ENCODE data around the gene UBE2E1.

UBE2E1 gene

GRCh38 chr3:23932571-23932970 lies 126.8 kb downstream of the UBE2E1 start:
- H4K20me1 ChIP-seq (ENCODE audit: insufficient read depth, low read length, poor library complexity, severe bottlenecking), result no peaks in the 10 kb centered on the region
- no peak overlapping the region for H3K4me3 ChIP-seq (ENCODE audit: low read length, poor library complexity, severe bottlenecking)
- H3K9ac ChIP-seq (ENCODE audit: low read depth, low read length, poor library complexity, severe bottlenecking), result no peak overlapping the region
- peaks cover 6% of the 10 kb centered on the region for H3K4me1 ChIP-seq (ENCODE audit: insufficient read depth, low read length, poor library complexity, severe bottlenecking)
- H3K79me2 ChIP-seq (ENCODE audit: insufficient read depth, low read length), result no peaks in the 10 kb centered on the region
- H3K27me3 ChIP-seq (ENCODE audit: insufficient read depth, low read length, poor library complexity, severe bottlenecking), result no peaks in the 10 kb centered on the region
- H3K4me2 ChIP-seq (ENCODE audit: low read depth, low read length, poor library complexity, severe bottlenecking), result no peak overlapping the region
- peak overlapping the region; percentile 23; the same call in 1 of the 2 replicates for H2AFZ ChIP-seq (ENCODE audit: low read length)
- H3K9me3 ChIP-seq (ENCODE audit: insufficient read depth, low read depth, low read length), result no peaks in the 10 kb centered on the region
- H3K9me2 ChIP-seq (replicated peaks; ENCODE audit: low read depth, low read length), result no peaks in the 10 kb centered on the region
- TF ChIP-seq EZH2phosphoT487 (IDR thresholded peaks at IDR 0.05; ENCODE audit: borderline replicate concordance), result no peak
- TF ChIP-seq CTCF (conservative IDR thresholded peaks at IDR 0.05; ENCODE audit: low read length), result no peak
- H3F3A ChIP-seq (ENCODE audit: low read depth), result no peaks in the 10 kb centered on the region
- H3K36me3 ChIP-seq (ENCODE audit: insufficient read depth, low read length), result no peaks in the 10 kb centered on the region

DNA sequence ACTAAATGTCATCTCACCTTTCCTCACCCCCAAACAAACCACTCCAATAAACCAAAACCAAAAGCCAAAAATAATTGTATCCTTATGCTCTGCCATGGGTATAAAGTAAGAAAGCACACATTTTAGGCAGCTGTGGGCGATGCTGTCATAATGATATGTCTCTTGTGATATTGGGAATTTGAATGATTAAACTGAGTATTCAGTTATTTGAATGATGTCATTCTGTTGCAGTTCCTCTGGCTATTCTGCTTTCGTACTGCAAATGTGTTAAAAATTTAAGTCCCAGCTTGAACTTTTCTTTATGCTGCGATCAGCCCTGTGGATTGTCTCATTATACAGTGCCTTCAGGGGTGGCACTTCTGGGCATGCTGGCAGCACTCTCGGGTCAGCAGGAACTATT lies 128.5 kb downstream of the UBE2E1 start:
- no peaks in the 10 kb centered on the region for H3K36me3 ChIP-seq (ENCODE audit: insufficient read depth, low read length)
- no peak overlapping the region for H3K4me2 ChIP-seq (ENCODE audit: low read depth, low read length, poor library complexity, severe bottlenecking)

GRCh38 chr3:23937296-23937695 lies 131.5 kb downstream of the UBE2E1 start:
- Histone ChIP-seq H3K4me3 (ENCODE audit: low read length, poor library complexity, severe bottlenecking) (no peak overlapping the region), H3K36me3 (ENCODE audit: insufficient read depth, low read length) (no peaks in the 10 kb centered on the region), H3K9me2 (replicated peaks; ENCODE audit: low read depth, low read length) (no peaks in the 10 kb centered on the region), H3K9ac (ENCODE audit: low read depth, low read length, poor library complexity, severe bottlenecking) (no peak overlapping the region), H3K27me3 (ENCODE audit: insufficient read depth, low read length, poor library complexity, severe bottlenecking) (no peaks in the 10 kb centered on the region), H3K79me2 (ENCODE audit: insufficient read depth, low read length) (no peaks in the 10 kb centered on the region), H2AFZ (ENCODE audit: low read length) (no peak overlapping the region), H3K9me3 (ENCODE audit: insufficient read depth, low read depth, low read length) (no peaks in the 10 kb centered on the region), H3F3A (ENCODE audit: low read depth) (no peaks in the 10 kb centered on the region), H4K20me1 (ENCODE audit: insufficient read depth, low read length, poor library complexity, severe bottlenecking) (no peaks in the 10 kb centered on the region), H3K4me1 (ENCODE audit: insufficient read depth, low read length, poor library complexity, severe bottlenecking) (no peaks in the 10 kb centered on the region), H3K4me2 (ENCODE audit: low read depth, low read length, poor library complexity, severe bottlenecking) (no peak overlapping the region)
- TF ChIP-seq CTCF (conservative IDR thresholded peaks at IDR 0.05; ENCODE audit: low read length), result no peak
- no peak for TF ChIP-seq EZH2phosphoT487 (IDR thresholded peaks at IDR 0.05; ENCODE audit: borderline replicate concordance)

More for the DNA sequence above, 128.5 kb downstream of the UBE2E1 start:
- H3K4me3 ChIP-seq (ENCODE audit: low read length, poor library complexity, severe bottlenecking), result no peak overlapping the region
- TF ChIP-seq EZH2phosphoT487 (IDR thresholded peaks at IDR 0.05; ENCODE audit: borderline replicate concordance), result no peak
- no peak for TF ChIP-seq CTCF (conservative IDR thresholded peaks at IDR 0.05; ENCODE audit: low read length)
- H4K20me1 ChIP-seq (ENCODE audit: insufficient read depth, low read length, poor library complexity, severe bottlenecking), result no peaks in the 10 kb centered on the region
- H3K27me3 ChIP-seq (ENCODE audit: insufficient read depth, low read length, poor library complexity, severe bottlenecking), result no peaks in the 10 kb centered on the region
- no peaks in the 10 kb centered on the region for H3K9me2 ChIP-seq (replicated peaks; ENCODE audit: low read depth, low read length)
- no peak overlapping the region for H3K9ac ChIP-seq (ENCODE audit: low read depth, low read length, poor library complexity, severe bottlenecking)
- no peaks in the 10 kb centered on the region for H3K79me2 ChIP-seq (ENCODE audit: insufficient read depth, low read length)
- H2AFZ ChIP-seq (ENCODE audit: low read length), result no peak overlapping the region
- H3K9me3 ChIP-seq (ENCODE audit: insufficient read depth, low read depth, low read length), result no peaks in the 10 kb centered on the region
- H3F3A ChIP-seq (ENCODE audit: low read depth), result no peaks in the 10 kb centered on the region
- H3K4me1 ChIP-seq (ENCODE audit: insufficient read depth, low read length, poor library complexity, severe bottlenecking), result peaks cover 6% of the 10 kb centered on the region
